Endothelial cell of umbilical vein (primary cell): ENCODE results near the gene BCL11B.

Experiments used
- EZH2 ChIP-seq: IDR thresholded peaks from 2 replicates; pipeline ENCODE4 v1.6.1; 2012; ENCODE audit warnings: borderline replicate concordance, low read depth, mild to moderate bottlenecking, moderate library complexity, low read length, inconsistent platforms; ENCODE audit not compliant: severe bottlenecking
- GATA2 ChIP-seq: IDR thresholded peaks from 2 replicates; pipeline ENCODE4 v1.7.0; 2011; ENCODE audit warnings: low read depth, mild to moderate bottlenecking, moderate library complexity, mixed read lengths, low read length; ENCODE audit not compliant: insufficient read length, insufficient read depth
- JUN ChIP-seq: IDR thresholded peaks from 2 replicates; pipeline ENCODE4 v1.6.1; 2011; ENCODE audit warnings: borderline replicate concordance, low read depth; ENCODE audit not compliant: insufficient read length, insufficient read depth
- POLR2A ChIP-seq: IDR thresholded peaks from 2 replicates; pipeline ENCODE4 v1.6.1; 2012; ENCODE audit warnings: low read depth, mild to moderate bottlenecking, control low read depth, low read length
- POLR2AphosphoS5 ChIP-seq: IDR thresholded peaks from 2 replicates; pipeline ENCODE4 v1.6.1; 2012; ENCODE audit warnings: low read depth, mild to moderate bottlenecking, control low read depth, low read length, moderate library complexity; ENCODE audit not compliant: insufficient read depth
- TF ChIP-seq, protein P1 (sequence below), 2 donors: IDR thresholded peaks; 1 replicate in 1 of 2; 2 replicates in 1 of 2; pipeline ENCODE4 v1.5.1; 2011; ENCODE audit warnings: low read length in 2 of 2, mild to moderate bottlenecking in 2 of 2, moderate library complexity in 2 of 2, control low read depth in 1 of 2, inconsistent platforms in 1 of 2, low read depth in 1 of 2; ENCODE audit not compliant: insufficient read depth in 1 of 2; ENCODE audit errors: extremely low read depth in 1 of 2

DNA sequence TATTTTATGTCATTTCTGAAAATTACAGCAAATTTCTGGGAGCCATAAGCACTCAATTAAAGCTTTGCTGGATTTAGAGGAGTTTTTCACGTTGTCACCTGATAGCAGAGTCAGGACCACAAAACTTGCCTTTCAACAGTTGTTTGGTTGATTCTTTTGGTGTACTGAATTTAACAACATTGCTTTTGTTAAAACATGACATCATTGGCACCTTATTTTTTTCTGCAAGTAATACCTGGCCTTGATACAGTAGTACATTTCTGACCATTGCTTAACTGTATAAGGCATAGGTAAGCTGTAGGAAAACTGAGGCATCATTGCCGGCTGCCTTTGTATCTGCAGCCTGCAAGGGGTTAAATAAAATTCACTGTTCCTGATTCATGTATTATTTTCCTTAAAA lies 4.5 kb upstream of the BCL11B start:
- no peak for TF ChIP-seq POLR2AphosphoS5
- TF ChIP-seq EZH2 = no peak
- TF ChIP-seq, protein P1, sequence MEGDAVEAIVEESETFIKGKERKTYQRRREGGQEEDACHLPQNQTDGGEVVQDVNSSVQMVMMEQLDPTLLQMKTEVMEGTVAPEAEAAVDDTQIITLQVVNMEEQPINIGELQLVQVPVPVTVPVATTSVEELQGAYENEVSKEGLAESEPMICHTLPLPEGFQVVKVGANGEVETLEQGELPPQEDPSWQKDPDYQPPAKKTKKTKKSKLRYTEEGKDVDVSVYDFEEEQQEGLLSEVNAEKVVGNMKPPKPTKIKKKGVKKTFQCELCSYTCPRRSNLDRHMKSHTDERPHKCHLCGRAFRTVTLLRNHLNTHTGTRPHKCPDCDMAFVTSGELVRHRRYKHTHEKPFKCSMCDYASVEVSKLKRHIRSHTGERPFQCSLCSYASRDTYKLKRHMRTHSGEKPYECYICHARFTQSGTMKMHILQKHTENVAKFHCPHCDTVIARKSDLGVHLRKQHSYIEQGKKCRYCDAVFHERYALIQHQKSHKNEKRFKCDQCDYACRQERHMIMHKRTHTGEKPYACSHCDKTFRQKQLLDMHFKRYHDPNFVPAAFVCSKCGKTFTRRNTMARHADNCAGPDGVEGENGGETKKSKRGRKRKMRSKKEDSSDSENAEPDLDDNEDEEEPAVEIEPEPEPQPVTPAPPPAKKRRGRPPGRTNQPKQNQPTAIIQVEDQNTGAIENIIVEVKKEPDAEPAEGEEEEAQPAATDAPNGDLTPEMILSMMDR (IDR thresholded peaks at IDR 0.05; ENCODE audit: extremely low read depth in 1 of 2, insufficient read depth in 1 of 2, low read depth in 1 of 2, low read length in 2 of 2) = no peak
- TF ChIP-seq JUN = no peak
- no peak for TF ChIP-seq POLR2A
- no peak for TF ChIP-seq GATA2
